Right ventricle myocardium inferior (tissue), 1 donor: ENCODE data around the gene SOX18. TPM values are rescaled to one million over a fixed set of nuclear protein-coding genes. Genes with fewer than 3 reads are reported as not detected.
"Not testable (repeated sequence)": the region's sequence is repeated elsewhere in the genome, so short reads cannot be mapped to it uniquely, and the experiment has no call there.

ENCODE experiments used
- ATAC-seq: fragments of 200-7000 bp; cut with Tn5 transposase; one replicate; pipeline ENCODE4 v1.9.1; 2020; ENCODE audit warnings: mild to moderate bottlenecking, moderate library complexity
- DNase-seq: peaks from one replicate; pipeline ENCODE4 v3.0.0; 2021; ENCODE audit errors: missing footprints
- intact Hi-C: fragments of 100-400 bp; cut with DNase I; formaldehyde crosslinking; loops from one replicate; pipeline ENCODE4 v1.11.0; 2022
- long read RNA-seq: library from polyadenylated mRNA; unstranded; transcript quantifications from one replicate; pipeline ENCODE4 v2.0.0, GENCODE V29; 2021
- total RNA-seq: library from RNA; stranded (reverse); fragmentation: NEBNext Ultra II Directional; extraction: Animal tissue kit (Norgen Biotek cat#: 25700); gene quantifications from one replicate; pipeline ENCODE4 v1.2.1, GENCODE V29; 2021
- donor health status: DM: no; HTN: yes; CAD: no; lungs with severe emphysema.

The SOX18 gene
- 38.4 TPM for total RNA-seq
- long read RNA-seq, transcript SOX18-201 (2 exons, 1,864 nt) = major isoform, 23 of 33 reads
- long read RNA-seq, partial matches to known transcripts = 10 of 33 reads
- long read RNA-seq, other reads (novel, unspliced or antisense) = 0 of 33 reads

GRCh38 chr20:64049060-64049877 is at the start of gene SOX18:
Gene SOX18, minus strand, starts transcription at chr20:64049639. Its CDS starts 123 bp downstream, at chr20:64049516.
- DNase-seq = no peak
- no peak for ATAC-seq
- intact Hi-C loops = no loop called here

GRCh38 chr20:64098471-64099013 is 49.1 kb upstream of the SOX18 start:
- ATAC-seq = no peak
- intact Hi-C loops = no loop called here
- DNase-seq = no peak

GRCh38 chr20:64096535-64096934 is 47.1 kb upstream of the SOX18 start:
- DNase-seq (no peak), ATAC-seq (no peak)
- intact Hi-C loops = no loop called here

DNA sequence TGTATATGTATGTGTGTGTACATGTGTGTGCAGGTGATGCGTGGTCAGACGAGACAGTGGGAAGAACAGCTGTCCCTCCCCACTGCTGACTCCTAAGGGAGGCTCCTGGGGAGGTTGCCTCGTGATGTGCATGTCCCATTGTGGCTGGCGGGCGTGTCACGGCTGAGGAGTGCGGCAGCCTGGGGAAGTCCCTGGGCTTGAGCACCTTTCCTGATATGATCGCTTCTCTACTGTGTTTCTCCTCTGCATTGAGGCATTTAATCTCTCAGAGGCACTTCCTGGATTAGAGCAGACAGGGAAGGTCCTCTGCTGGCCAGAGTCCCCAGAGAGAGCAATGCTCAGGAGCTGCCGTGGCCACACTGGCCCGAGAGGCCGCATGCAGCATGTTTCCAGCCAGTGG is 46.5 kb upstream of the SOX18 start:
- ATAC-seq (no peak), DNase-seq (no peak)
- intact Hi-C loops = no loop called here

- ATAC-seq (no peak), DNase-seq (no peak)
- intact Hi-C loops = no loop called here
Observed at GRCh38 chr20:64095455-64095854, 46.0 kb upstream of the SOX18 start.

- ATAC-seq (no peak), DNase-seq (no peak)
- intact Hi-C loops = no loop called here
Observed at GRCh38 chr20:64093013-64093503, 43.6 kb upstream of the SOX18 start.

GRCh38 chr20:64092258-64093012 is 43.0 kb upstream of the SOX18 start:
- no peak for DNase-seq
- intact Hi-C loops = no loop called here
- ATAC-seq = no peak

DNA sequence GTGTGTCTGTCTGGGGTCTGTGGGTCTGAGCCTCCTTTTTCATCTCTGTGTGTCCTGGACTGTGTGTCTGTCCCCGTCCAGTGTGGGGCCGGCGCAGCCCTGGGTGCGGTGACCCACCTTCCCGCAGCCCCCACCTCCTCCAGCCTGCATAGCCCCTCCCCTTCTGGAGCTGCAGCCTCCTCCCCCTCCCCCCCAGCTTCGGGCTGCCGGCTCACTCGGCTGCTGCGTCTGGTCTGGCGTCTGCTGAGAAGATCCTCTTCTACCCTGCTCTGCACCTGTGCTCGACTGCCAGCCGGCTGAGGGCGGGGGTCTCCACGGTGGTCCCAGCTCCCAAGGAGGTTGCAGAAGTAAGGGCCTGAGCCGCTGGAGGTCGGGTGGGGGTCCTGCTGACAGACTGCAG is 42.3 kb upstream of the SOX18 start:
- intact Hi-C loops = no loop called here
- ATAC-seq = no peak

GRCh38 chr20:64091340-64091739 is 41.9 kb upstream of the SOX18 start:
- no peak for ATAC-seq
- peak; percentile 60 for DNase-seq
- intact Hi-C loops = no loop called here

More for the DNA sequence above, 42.3 kb upstream of the SOX18 start:
- no peak for DNase-seq

DNA sequence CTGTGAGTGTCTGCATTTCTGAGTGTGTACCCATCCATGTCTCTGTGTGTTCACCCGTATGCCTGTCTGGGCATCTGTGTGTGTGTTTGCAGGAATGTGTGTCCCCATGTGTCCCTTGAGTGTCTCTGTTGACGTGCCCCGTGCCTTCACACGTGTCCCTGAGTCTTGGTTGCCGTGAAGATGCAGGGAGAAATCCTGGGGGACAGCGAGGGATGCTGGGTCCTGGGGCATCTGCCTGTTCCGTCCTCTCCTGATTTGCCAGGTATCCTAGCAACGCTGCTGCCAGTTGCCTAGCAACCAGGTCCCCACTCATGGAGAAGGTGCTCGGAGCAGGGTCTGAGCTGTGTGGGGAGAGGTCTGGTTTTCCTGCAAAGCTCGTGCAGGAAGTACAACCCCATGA is 40.7 kb upstream of the SOX18 start:
- DNase-seq (no peak), ATAC-seq (no peak)
- intact Hi-C loops = no loop called here

- peak; percentile 66 for DNase-seq
- intact Hi-C loops, ATAC-seq: not testable (repeated sequence)
Observed at GRCh38 chr20:64088586-64088985, 39.1 kb upstream of the SOX18 start.

- ATAC-seq, DNase-seq, intact Hi-C loops: not testable (repeated sequence)
Observed at GRCh38 chr20:64087226-64087825, 37.9 kb upstream of the SOX18 start.

GRCh38 chr20:64086801-64087200 is 37.4 kb upstream of the SOX18 start:
- intact Hi-C loops = no loop called here
- ATAC-seq (no peak), DNase-seq (no peak)

DNA sequence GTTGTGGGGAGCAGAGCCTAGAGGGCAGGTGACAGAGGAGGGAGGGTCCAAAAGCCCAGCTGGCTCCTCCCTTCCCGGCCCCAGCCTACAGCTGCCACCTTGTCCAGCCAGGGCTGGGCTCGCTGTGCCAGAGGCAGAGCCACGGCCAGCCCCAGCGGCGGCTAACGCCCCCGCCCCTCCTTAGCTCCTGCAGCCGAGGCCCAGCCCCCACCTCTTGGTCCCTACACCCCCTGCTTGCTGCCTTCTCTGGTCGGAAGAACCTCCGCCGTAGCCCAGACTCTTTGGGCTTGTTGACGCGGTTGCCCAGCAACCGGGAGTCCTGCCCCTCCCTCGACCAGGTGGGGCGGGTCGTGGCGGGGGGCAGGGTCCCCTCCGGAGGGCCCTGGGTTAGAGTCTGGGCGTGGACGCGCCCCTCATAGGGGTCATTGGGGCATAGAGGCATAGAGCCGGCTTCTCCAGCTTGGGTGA is 35.3 kb upstream of the SOX18 start:
- intact Hi-C loops = loop anchor here (5.0 kb wide), 1 partner anchor 107 kb away; the partner anchor contains the start of gene SAMD10
- ATAC-seq (no peak), DNase-seq (peak; percentile 28)

- ATAC-seq (no peak), DNase-seq (no peak)
- intact Hi-C loops = loop anchor here (2.0 to 5.0 kb wide), 2 partner anchors 37 to 107 kb away; partner anchors contain the start of gene SAMD10
Observed at GRCh38 chr20:64083804-64084684, 34.6 kb upstream of the SOX18 start, which contains the start of gene LKAAEAR1. Gene LKAAEAR1, minus strand, starts transcription at chr20:64084398. Its CDS starts 179 bp downstream, at chr20:64084219.

- intact Hi-C loops = loop anchor here (2.0 to 5.0 kb wide), 2 partner anchors 37 to 106 kb away; partner anchors contain the start of gene SAMD10
- DNase-seq (peak; percentile 92), ATAC-seq (peak; percentile 53)
Observed at GRCh38 chr20:64083378-64083803, 34.0 kb upstream of the SOX18 start.

GRCh38 chr20:64082820-64083377 is 33.5 kb upstream of the SOX18 start:
- DNase-seq = peak; percentile 59
- intact Hi-C loops = loop anchor here (2.0 to 5.0 kb wide), 2 partner anchors 38 to 106 kb away; partner anchors contain the start of gene SAMD10
- no peak for ATAC-seq
